Stimulated activated naive B cell treated with anti-CD40 and anti-IgM and Interleukin-4, amounts not matched to agents 10 μg/mL and 1 μg/mL and 100 μg/mL, for 72 hours (primary cell): ENCODE results near the gene HNRNPCL2.
"Not testable (repeated sequence)": the region's sequence is repeated elsewhere in the genome, so short reads cannot be mapped to it uniquely, and the experiment has no call there.

Source experiments
- ATAC-seq, 2 donors: fragments of 150-1000 bp; cut with Tn5 transposase; replicated peaks; 2 replicates each; pipeline ENCODE4 v1.10.0; 2021; ENCODE audit warnings: moderate library complexity in 1 of 2
- DNase-seq: peaks from one replicate; pipeline ENCODE4 v3.0.0; 2021
- H3K27ac Mint-ChIP-seq: one replicate; pipeline ENCODE4 v1.8.0; 2022; ENCODE audit warnings: mild to moderate bottlenecking, mixed read lengths
- H3K27me3 Mint-ChIP-seq, 2 donors: one replicate each; pipeline ENCODE4 v1.8.0; 2022; ENCODE audit warnings: mixed read lengths in 2 of 2
- H3K36me3 Mint-ChIP-seq, 2 donors: one replicate each; pipeline ENCODE4 v1.8.0; 2022; ENCODE audit warnings: mixed read lengths in 2 of 2, mild to moderate bottlenecking in 1 of 2
- H3K4me1 Mint-ChIP-seq, 2 donors: one replicate each; pipeline ENCODE4 v1.8.0; 2022; ENCODE audit warnings: mixed read lengths in 2 of 2, mild to moderate bottlenecking in 1 of 2
- H3K4me3 Mint-ChIP-seq, 2 donors: one replicate each; pipeline ENCODE4 v1.8.0; 2022; ENCODE audit warnings: mild to moderate bottlenecking in 2 of 2, mixed read lengths in 2 of 2, moderate library complexity in 1 of 2
- H3K9me3 Mint-ChIP-seq, 2 donors: one replicate each; pipeline ENCODE4 v1.8.0; 2022; ENCODE audit warnings: mixed read lengths in 2 of 2, mild to moderate bottlenecking in 1 of 2

The HNRNPCL2 gene

DNA sequence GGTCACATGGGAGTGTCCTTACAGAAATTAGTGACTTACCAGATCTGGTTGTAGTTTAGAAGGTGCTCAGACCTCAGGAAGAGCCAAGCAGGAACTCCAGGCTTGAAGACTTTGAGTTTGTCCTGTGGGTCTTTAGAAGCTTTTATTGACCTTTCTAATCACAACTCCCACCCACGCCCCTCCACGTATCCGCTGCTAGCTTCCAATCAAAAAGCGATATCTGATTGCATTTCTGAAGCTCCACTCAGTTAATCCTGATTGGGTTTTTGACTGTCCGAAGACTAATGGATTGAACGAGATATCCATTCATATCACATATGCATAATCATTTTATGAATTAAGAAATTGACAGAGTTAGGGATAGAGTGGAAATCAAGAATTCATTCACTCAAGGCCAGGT is at the start of gene HNRNPCL2:
Gene HNRNPCL2 (minus strand): TSS at position 101 of the 400 bp plus-strand sequence. CDS start 454 bp downstream, outside the sequence.
- H3K9me3 Mint-ChIP-seq, H3K36me3 Mint-ChIP-seq, ATAC-seq, H3K27ac Mint-ChIP-seq, DNase-seq, H3K4me3 Mint-ChIP-seq, H3K4me1 Mint-ChIP-seq, H3K27me3 Mint-ChIP-seq: not testable (repeated sequence)

DNA sequence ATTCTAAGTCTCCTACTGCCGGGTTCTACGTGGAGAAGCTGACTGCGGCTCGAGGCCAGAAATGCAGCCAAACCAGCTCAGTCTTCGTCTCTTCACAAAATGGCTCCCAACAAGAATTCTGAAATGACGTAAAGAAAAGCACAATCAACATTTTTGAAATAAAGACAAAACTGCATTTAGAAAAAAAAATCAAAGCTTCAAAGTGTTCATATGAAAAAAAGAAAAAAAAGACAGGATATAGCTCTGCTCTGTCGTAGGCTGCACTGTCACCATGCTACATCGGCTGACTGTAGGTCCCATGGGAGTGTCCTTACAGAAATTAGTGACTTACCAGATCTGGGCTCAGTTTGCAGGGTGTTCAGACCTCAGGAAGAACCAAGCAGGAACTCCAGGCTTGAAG is 48.9 kb upstream of the HNRNPCL2 start, which contains the start of gene HNRNPCL4:
Gene HNRNPCL4 (minus strand): TSS at position 101 of the 400 bp plus-strand sequence. CDS start 164 bp downstream, outside the sequence.
- ATAC-seq, DNase-seq, H3K27ac Mint-ChIP-seq, H3K27me3 Mint-ChIP-seq, H3K4me1 Mint-ChIP-seq, H3K4me3 Mint-ChIP-seq, H3K36me3 Mint-ChIP-seq, H3K9me3 Mint-ChIP-seq: not testable (repeated sequence)

DNA sequence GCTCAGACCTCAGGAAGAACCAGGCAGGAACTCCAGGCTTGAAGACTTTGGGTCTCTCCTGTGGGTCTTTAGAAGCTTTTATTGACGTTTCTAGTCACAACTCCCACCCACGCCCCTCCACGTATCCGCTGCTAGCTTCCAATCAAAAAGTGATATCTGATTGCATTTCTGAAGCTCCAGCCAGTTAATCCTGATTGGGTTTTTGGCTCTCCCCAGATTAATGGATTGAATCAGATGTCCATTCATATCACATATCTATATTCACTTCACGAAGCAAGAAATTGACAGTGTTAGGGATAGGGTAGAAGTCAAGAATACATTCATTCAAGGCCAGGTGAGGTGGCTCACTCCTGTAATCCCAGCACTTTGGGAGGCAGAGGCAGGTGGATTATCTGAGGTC is 39.3 kb upstream of the HNRNPCL2 start, which contains the start of gene PRAMEF26:
Gene PRAMEF26 (minus strand): TSS at position 101 of the 400 bp plus-strand sequence. CDS start 2,914 bp downstream, outside the sequence.
- H3K27ac Mint-ChIP-seq, H3K36me3 Mint-ChIP-seq: not testable (repeated sequence)

DNA sequence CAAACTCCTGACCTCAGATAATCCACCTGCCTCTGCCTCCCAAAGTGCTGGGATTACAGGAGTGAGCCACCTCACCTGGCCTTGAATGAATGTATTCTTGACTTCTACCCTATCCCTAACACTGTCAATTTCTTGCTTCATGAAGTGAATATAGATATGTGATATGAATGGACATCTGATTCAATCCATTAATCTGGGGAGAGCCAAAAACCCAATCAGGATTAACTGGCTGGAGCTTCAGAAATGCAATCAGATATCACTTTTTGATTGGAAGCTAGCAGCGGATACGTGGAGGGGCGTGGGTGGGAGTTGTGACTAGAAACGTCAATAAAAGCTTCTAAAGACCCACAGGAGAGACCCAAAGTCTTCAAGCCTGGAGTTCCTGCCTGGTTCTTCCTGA is 46.2 kb downstream of the HNRNPCL2 start, which contains the start of gene PRAMEF25:
Gene PRAMEF25 (plus strand): TSS at position 301 of the 400 bp plus-strand sequence. CDS start 2,920 bp downstream, outside the sequence.
- DNase-seq, H3K9me3 Mint-ChIP-seq, ATAC-seq, H3K4me3 Mint-ChIP-seq, H3K27me3 Mint-ChIP-seq, H3K27ac Mint-ChIP-seq, H3K36me3 Mint-ChIP-seq, H3K4me1 Mint-ChIP-seq: not testable (repeated sequence)

More for the DNA sequence above, 39.3 kb upstream of the HNRNPCL2 start, which contains the start of gene PRAMEF26:
- H3K27me3 Mint-ChIP-seq, H3K9me3 Mint-ChIP-seq, H3K4me3 Mint-ChIP-seq, DNase-seq, ATAC-seq, H3K4me1 Mint-ChIP-seq: not testable (repeated sequence)
